ENCODE measurements around the gene DDRGK1. TPM values are rescaled to one million over a fixed set of nuclear protein-coding genes. Genes with fewer than 3 reads are reported as not detected.

The DDRGK1 gene
- total and polyA plus RNA-seq, 3 experiments from 2014 or later: 58.1 to 77.9 (median 75.3) TPM

GRCh38 chr20:3141757-3142156, 62.7 kb downstream of the DDRGK1 start:
- Histone ChIP-seq H3K9me3 (ENCODE audit: low read length) (no peaks in the 10 kb centered on the region), H3K27me3 (ENCODE audit: insufficient read depth, low read length, poor library complexity, severe bottlenecking) (no peaks in the 10 kb centered on the region), H3K27ac (ENCODE audit: low read depth, low read length) (no peak overlapping the region), H3K36me3 (ENCODE audit: insufficient read depth, low read length) (no peaks in the 10 kb centered on the region), H3K4me3 (ENCODE audit: low read length) (no peak overlapping the region), H3K4me1 (ENCODE audit: insufficient read depth, low read length) (no peaks in the 10 kb centered on the region)
- Mint-ChIP-seq H3K27me3 (no peaks in the 10 kb centered on the region), H3K27ac (no peak overlapping the region), H3K4me3 (no peak overlapping the region), H3K4me1 (peaks cover 16 to 41% (median 35%) of the 10 kb centered on the region in 3 donors), H3K36me3 (peaks cover 3 to 38% (median 5%) of the 10 kb centered on the region in 3 donors), H3K9me3 (no peaks in the 10 kb centered on the region)
- CTCF ChIA-PET: no interaction called here
- POLR2A ChIA-PET: no interaction called here
- DNase-seq: no peak

Other genes starting within 250 kb of the DDRGK1 start
- gene GNRH2, start 161.1 kb downstream of the DDRGK1 start, total RNA-seq: under 1 TPM; 0.42 to 0.90 TPM
- gene GNRH2, start 161.1 kb downstream of the DDRGK1 start, polyA plus RNA-seq: not detected
- 10 to 100 TPM; 89.8 to 90.8 TPM for gene MRPS26, start 158.6 kb downstream of the DDRGK1 start, total RNA-seq
- 61.9 TPM for gene MRPS26, start 158.6 kb downstream of the DDRGK1 start, polyA plus RNA-seq
- under 1 TPM in 1 of 2 experiments, not detected in 1; 0.79 TPM for gene OXT, start 133.1 kb downstream of the DDRGK1 start, total RNA-seq
- 1.4 TPM for gene OXT, start 133.1 kb downstream of the DDRGK1 start, polyA plus RNA-seq
- gene AVP, start 120.0 kb downstream of the DDRGK1 start, total RNA-seq: not detected
- not detected for gene AVP, start 120.0 kb downstream of the DDRGK1 start, polyA plus RNA-seq
- gene FASTKD5, start 44.8 kb downstream of the DDRGK1 start, total RNA-seq: 10 to 100 TPM; 26.7 to 27.0 TPM
- 14.6 TPM for gene FASTKD5, start 44.8 kb downstream of the DDRGK1 start, polyA plus RNA-seq
- 1 to 10 TPM; 6.0 to 6.8 TPM for gene UBOX5, start 44.8 kb downstream of the DDRGK1 start, total RNA-seq
- gene UBOX5, start 44.8 kb downstream of the DDRGK1 start, polyA plus RNA-seq: 7.5 TPM
- gene LZTS3, start 31.1 kb downstream of the DDRGK1 start, total RNA-seq: 1 to 10 TPM in 1 of 2 experiments, under 1 TPM in 1; 0.97 to 1.0 TPM
- 0.35 TPM for gene LZTS3, start 31.1 kb downstream of the DDRGK1 start, polyA plus RNA-seq
- 10 to 100 TPM; 90.4 to 98.2 TPM for gene ITPA, start 4.8 kb upstream of the DDRGK1 start, total RNA-seq
- 60.8 TPM for gene ITPA, start 4.8 kb upstream of the DDRGK1 start, polyA plus RNA-seq
- 1 to 10 TPM; 3.1 to 3.5 TPM for gene SLC4A11, start 34.5 kb upstream of the DDRGK1 start, total RNA-seq
- gene SLC4A11, start 34.5 kb upstream of the DDRGK1 start, polyA plus RNA-seq: 0.46 TPM
- gene DNAAF9, start 203.0 kb upstream of the DDRGK1 start, total RNA-seq: 1 to 10 TPM; 2.2 to 2.3 TPM
- gene DNAAF9, start 203.0 kb upstream of the DDRGK1 start, polyA plus RNA-seq: 1.4 TPM